ENCODE measurements around the gene IL25. TPM values are rescaled to one million over a fixed set of nuclear protein-coding genes. Genes with fewer than 3 reads are reported as not detected.

The IL25 gene
- polyA plus RNA-seq, 1 of the 3 experiments (the other 2 are of a cell fraction): not detected

DNA sequence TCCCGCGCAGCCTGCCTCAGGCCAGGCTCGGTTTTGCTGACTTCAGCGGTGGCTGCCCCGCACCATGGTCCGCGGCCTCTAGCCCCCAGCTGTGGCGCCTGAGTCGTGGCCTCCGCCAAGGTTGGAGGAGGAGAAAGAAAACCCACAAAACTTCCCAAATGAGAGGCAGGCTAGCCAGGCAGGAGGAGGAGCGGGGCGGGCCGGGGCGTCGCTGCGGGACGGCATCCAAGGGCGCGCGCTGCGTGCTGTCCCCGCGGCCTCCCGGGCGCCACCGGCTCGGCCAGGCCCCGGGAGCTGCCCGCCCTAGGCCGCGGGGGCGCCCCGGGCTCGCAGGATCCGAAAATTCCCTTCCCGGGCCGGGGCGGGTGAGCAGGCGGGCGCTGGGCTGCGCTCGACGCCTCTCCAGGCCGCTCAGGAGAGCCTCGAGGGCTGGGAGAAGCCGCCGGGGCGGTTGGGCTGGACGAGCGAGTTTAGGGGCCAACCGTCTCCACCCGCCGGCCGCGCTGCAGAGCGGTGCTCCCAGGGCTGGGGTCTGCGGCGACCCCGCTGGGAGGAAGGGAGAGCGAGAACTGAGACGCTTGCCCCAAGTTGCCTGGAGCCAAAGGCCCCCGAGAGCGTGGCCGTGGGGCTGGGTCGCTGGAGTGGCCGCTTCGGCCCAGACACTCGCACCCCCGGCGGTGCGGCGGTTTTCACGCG lies 7.4 kb upstream of the IL25 start, which contains the start of gene EFS (continued):
- TF ChIP-seq CTCF (IDR thresholded peaks at IDR 0.05): no peak
- TF ChIP-seq, protein P1, sequence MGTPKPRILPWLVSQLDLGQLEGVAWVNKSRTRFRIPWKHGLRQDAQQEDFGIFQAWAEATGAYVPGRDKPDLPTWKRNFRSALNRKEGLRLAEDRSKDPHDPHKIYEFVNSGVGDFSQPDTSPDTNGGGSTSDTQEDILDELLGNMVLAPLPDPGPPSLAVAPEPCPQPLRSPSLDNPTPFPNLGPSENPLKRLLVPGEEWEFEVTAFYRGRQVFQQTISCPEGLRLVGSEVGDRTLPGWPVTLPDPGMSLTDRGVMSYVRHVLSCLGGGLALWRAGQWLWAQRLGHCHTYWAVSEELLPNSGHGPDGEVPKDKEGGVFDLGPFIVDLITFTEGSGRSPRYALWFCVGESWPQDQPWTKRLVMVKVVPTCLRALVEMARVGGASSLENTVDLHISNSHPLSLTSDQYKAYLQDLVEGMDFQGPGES (IDR thresholded peaks at IDR 0.05; ENCODE audit: low read depth, low read length): no peak

- POLR2A ChIA-PET: interaction anchor here (0.7 to 5.6 kb wide), 10 partner anchors 9 to 89 kb away, joined by 3 to 45 read pairs (median 6); partner anchors contain the start of genes PABPN1 and SLC22A17
Observed at GRCh38 chr14:23365732-23366425, 6.7 kb upstream of the IL25 start.

More at GRCh38 chr14:23365732-23366425, 6.7 kb upstream of the IL25 start:
- Histone ChIP-seq H3K9me3 (no peaks in the 10 kb centered on the region), H3K79me2 (ENCODE audit: insufficient read depth) (peaks cover 6% of the 10 kb centered on the region; the same call in 1 of the 2 replicates), H3K36me3 (replicated peaks in 1 of 2; ENCODE audit: control insufficient read depth in 1 of 2, insufficient read depth in 2 of 2, low read length in 1 of 2) (no peaks in the 10 kb centered on the region), H2AFZ (ENCODE audit: low read depth) (no peak overlapping the region; the same call in 1 of the 2 replicates), H3F3A (replicated peaks; ENCODE audit: insufficient read depth) (no peaks in the 10 kb centered on the region), H4K20me1 (ENCODE audit: insufficient read depth) (no peaks in the 10 kb centered on the region), H3K9me2 (no peaks in the 10 kb centered on the region), H3K4me1 (ENCODE audit: control insufficient read depth in 1 of 2, insufficient read depth in 2 of 2, low read depth in 1 of 2, low read length in 1 of 2) (peaks cover 0 to 16% of the 10 kb centered on the region in 2 experiments; a peak in 2 of 4 replicates), H3K4me3 (ENCODE audit: low read depth in 2 of 2, low read length in 1 of 2) (peak overlapping the region; percentile 43 to 57; a peak in 3 of 4 replicates), H3K9ac (peak overlapping the region; percentile 66; the same call in 1 of the 2 replicates), H3K27ac (ENCODE audit: low read depth in 2 of 2, low read length in 1 of 2) (peak overlapping the region in 1 of 2 experiments; percentile 92; a peak in 2 of 4 replicates), H3K27me3 (ENCODE audit: insufficient read depth) (peaks cover under 1% of the 10 kb centered on the region; the same call in 1 of the 2 replicates), H3K4me2 (peak overlapping the region; percentile 79)
- CTCF ChIA-PET: interaction anchor here (1.0 to 6.6 kb wide), 9 partner anchors 12 to 59 kb away, joined by 3 to 46 read pairs (median 4); partner anchors contain the start of genes BCL2L2 and SLC22A17
- 8% methylated on average over 28 of the region's 51 CpGs for WGBS (ENCODE audit: low lambda C conversion rate)
- DNase-seq: peak; percentile 90
- no peak for TF ChIP-seq GATA2 (CRISPR knock-in tag; IDR thresholded peaks at IDR 0.05)
- TF ChIP-seq CHD2 (IDR thresholded peaks at IDR 0.05; ENCODE audit: low read length, partially characterized antibody): peak; percentile 22
- peak; percentile 85 for TF ChIP-seq POLR2AphosphoS5 (IDR thresholded peaks at IDR 0.05; ENCODE audit: low read depth, low read length)
- 0 out of 2 replicates have a peak, but pooled peaks have one; percentile 14 for TF ChIP-seq RCOR1 (IDR thresholded peaks at IDR 0.05; ENCODE audit: low read length)
- TF ChIP-seq, protein P2, sequence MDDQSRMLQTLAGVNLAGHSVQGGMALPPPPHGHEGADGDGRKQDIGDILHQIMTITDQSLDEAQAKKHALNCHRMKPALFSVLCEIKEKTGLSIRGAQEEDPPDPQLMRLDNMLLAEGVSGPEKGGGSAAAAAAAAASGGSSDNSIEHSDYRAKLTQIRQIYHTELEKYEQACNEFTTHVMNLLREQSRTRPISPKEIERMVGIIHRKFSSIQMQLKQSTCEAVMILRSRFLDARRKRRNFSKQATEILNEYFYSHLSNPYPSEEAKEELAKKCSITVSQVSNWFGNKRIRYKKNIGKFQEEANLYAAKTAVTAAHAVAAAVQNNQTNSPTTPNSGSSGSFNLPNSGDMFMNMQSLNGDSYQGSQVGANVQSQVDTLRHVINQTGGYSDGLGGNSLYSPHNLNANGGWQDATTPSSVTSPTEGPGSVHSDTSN (IDR thresholded peaks at IDR 0.05): no peak
- peak; percentile 45 for TF ChIP-seq TAF1 (IDR thresholded peaks at IDR 0.05; ENCODE audit: borderline replicate concordance, low read depth, low read length)
- TF ChIP-seq EP300 (IDR thresholded peaks at IDR 0.05; ENCODE audit: borderline replicate concordance in 1 of 2, low read depth in 1 of 2, low read length in 1 of 2): no peak
- no peak for TF ChIP-seq REST (IDR thresholded peaks at IDR 0.05; ENCODE audit: low read depth, low read length)
- 0 out of 2 replicates have a peak, but pooled peaks have one; percentile 16 for TF ChIP-seq FOXJ3 (CRISPR knock-in tag; IDR thresholded peaks at IDR 0.05)
